ENCODE results near the gene CHKA. TPM values are rescaled to one million over a fixed set of nuclear protein-coding genes. Genes with fewer than 3 reads are reported as not detected.

CHKA gene
- total RNA-seq, 1 experiment from 2014 or later: 119 TPM

GRCh38 chr11:68039526-68040086 lies 81.6 kb downstream of the CHKA start:
- in situ Hi-C loops (cut with HindIII; ENCODE audit: low sequenced_read_pairs): no loop called here

GRCh38 chr11:68038718-68039525 lies 82.3 kb downstream of the CHKA start, which contains the start of gene TCIRG1:
TSS of gene TCIRG1 (plus strand) at chr11:68039025. CDS start at chr11:68041272, 2,247 bp downstream.
- in situ Hi-C loops (cut with HindIII; ENCODE audit: low sequenced_read_pairs): no loop called here
- DNase-seq (ENCODE audit: low spot score): no peak

More at GRCh38 chr11:68039526-68040086, 81.6 kb downstream of the CHKA start:
- DNase-seq (ENCODE audit: low spot score): no peak

- in situ Hi-C loops (cut with HindIII; ENCODE audit: low sequenced_read_pairs): no loop called here
- DNase-seq (ENCODE audit: low spot score): no peak
Measured at GRCh38 chr11:68038226-68038717, 82.9 kb downstream of the CHKA start.

GRCh38 chr11:68037411-68038225 lies 83.6 kb downstream of the CHKA start:
- DNase-seq (ENCODE audit: low spot score): no peak
- in situ Hi-C loops (cut with HindIII; ENCODE audit: low sequenced_read_pairs): no loop called here

GRCh38 chr11:68036717-68037239 lies 84.4 kb downstream of the CHKA start:
- in situ Hi-C loops (cut with HindIII; ENCODE audit: low sequenced_read_pairs): no loop called here
- no peak for DNase-seq (ENCODE audit: low spot score)

GRCh38 chr11:68036141-68036716 lies 85.0 kb downstream of the CHKA start:
- in situ Hi-C loops (cut with HindIII; ENCODE audit: low sequenced_read_pairs): no loop called here
- DNase-seq (ENCODE audit: low spot score): no peak

- in situ Hi-C loops (cut with HindIII; ENCODE audit: low sequenced_read_pairs): no loop called here
- DNase-seq (ENCODE audit: low spot score): no peak
Measured at GRCh38 chr11:68035266-68035876, 85.8 kb downstream of the CHKA start.

- peak; percentile 25 for DNase-seq (ENCODE audit: low spot score)
- in situ Hi-C loops (cut with HindIII; ENCODE audit: low sequenced_read_pairs): no loop called here
Measured at GRCh38 chr11:68033708-68034045, 87.5 kb downstream of the CHKA start.

GRCh38 chr11:68032997-68033707 lies 88.0 kb downstream of the CHKA start:
- DNase-seq (ENCODE audit: low spot score): no peak
- in situ Hi-C loops (cut with HindIII; ENCODE audit: low sequenced_read_pairs): no loop called here

GRCh38 chr11:68032003-68032402 lies 89.2 kb downstream of the CHKA start:
- in situ Hi-C loops (cut with HindIII; ENCODE audit: low sequenced_read_pairs): no loop called here
- DNase-seq (ENCODE audit: low spot score): no peak

GRCh38 chr11:68031144-68031464 lies 90.1 kb downstream of the CHKA start:
- no peak for DNase-seq (ENCODE audit: low spot score)
- in situ Hi-C loops (cut with HindIII; ENCODE audit: low sequenced_read_pairs): no loop called here

GRCh38 chr11:68030318-68031143 lies 90.7 kb downstream of the CHKA start, which contains the start of gene NDUFS8:
TSS of gene NDUFS8 (plus strand) at chr11:68030681. CDS start at chr11:68032152, 1,471 bp downstream.
- in situ Hi-C loops (cut with HindIII; ENCODE audit: low sequenced_read_pairs): no loop called here
- DNase-seq (ENCODE audit: low spot score): peak; percentile 100

- in situ Hi-C loops (cut with HindIII; ENCODE audit: low sequenced_read_pairs): no loop called here
- no peak for DNase-seq (ENCODE audit: low spot score)
Measured at GRCh38 chr11:68028802-68029545, 92.2 kb downstream of the CHKA start.

- DNase-seq (ENCODE audit: low spot score): no peak
- in situ Hi-C loops (cut with HindIII; ENCODE audit: low sequenced_read_pairs): no loop called here
Measured at GRCh38 chr11:68027667-68028066, 93.5 kb downstream of the CHKA start.

GRCh38 chr11:68026391-68027105 lies 94.6 kb downstream of the CHKA start:
- no peak for DNase-seq (ENCODE audit: low spot score)
- in situ Hi-C loops (cut with HindIII; ENCODE audit: low sequenced_read_pairs): no loop called here

GRCh38 chr11:68025047-68025446 lies 96.1 kb downstream of the CHKA start:
- DNase-seq (ENCODE audit: low spot score): no peak
- in situ Hi-C loops (cut with HindIII; ENCODE audit: low sequenced_read_pairs): no loop called here
